K562 (cell line): ENCODE data around the gene PPP1R12C. TPM values are rescaled to one million over a fixed set of nuclear protein-coding genes. Genes with fewer than 3 reads are reported as not detected.
A peak's percentile ranks its signal among the peaks of the same experiment; 100 is the strongest.

Source experiments
- ESRRB ChIP-seq: fragments of 250-450 bp; sonication (Bioruptor Pico); IDR thresholded peaks from 2 replicates; pipeline ENCODE4 v1.5.0; 2020; ENCODE audit warnings: mild to moderate bottlenecking, moderate library complexity, borderline replicate concordance
- HMGXB4 ChIP-seq: sonication (generic); formaldehyde crosslinking; IDR thresholded peaks from 2 replicates; pipeline ENCODE4 v1.8.1; 2023; ENCODE audit warnings: mild to moderate bottlenecking, missing genetic modification reagents
- KDM2B ChIP-seq: fragments of 250-450 bp; sonication (Bioruptor Pico); IDR thresholded peaks from 2 replicates; pipeline ENCODE4 v1.8.0; 2021; ENCODE audit warnings: mild to moderate bottlenecking, moderate library complexity
- MAZ ChIP-seq, 2 experiments: fragments of 450-650 bp in 1 of 2; sonication (generic) in 1 of 2; formaldehyde crosslinking; IDR thresholded peaks in 1 of 2; conservative IDR thresholded peaks in 1 of 2; 2 replicates each; pipeline versions ENCODE4 v1.4.0 to v1.5.0; 2020; ENCODE audit warnings: mild to moderate bottlenecking in 1 of 2, missing genetic modification reagents in 1 of 2
- MYNN ChIP-seq, 2 experiments: sonication (generic); formaldehyde crosslinking in 1 of 2; IDR thresholded peaks; 2 replicates each; pipeline versions ENCODE4 v1.5.0 to v1.6.1; 2016 to 2020; ENCODE audit warnings: antibody characterized with exemption in 1 of 2, missing genetic modification reagents in 1 of 2
- NFATC3 ChIP-seq: fragments of 450-650 bp; IDR thresholded peaks from 2 replicates; pipeline ENCODE4 v1.6.1; 2017; ENCODE audit warnings: mild to moderate bottlenecking
- NFYB ChIP-seq: IDR thresholded peaks from 2 replicates; pipeline ENCODE4 v1.6.1; 2011; ENCODE audit warnings: mild to moderate bottlenecking, moderate library complexity; ENCODE audit not compliant: insufficient read length; ENCODE audit errors: extremely low read depth
- NUFIP1 ChIP-seq: fragments of 450-650 bp; IDR thresholded peaks from 2 replicates; pipeline ENCODE4 v1.6.1; 2018; ENCODE audit not compliant: partially characterized antibody
- POLR2A ChIP-seq: fragments of 450-650 bp; conservative IDR thresholded peaks from 2 replicates; pipeline ENCODE4 v1.6.1; 2016
- POLR2H ChIP-seq: IDR thresholded peaks from 2 replicates; pipeline ENCODE4 v1.6.1; 2016; ENCODE audit warnings: missing genetic modification characterization, low read depth, mild to moderate bottlenecking, control low read depth, missing compliant biosample characterization, moderate library complexity
- PRPF4 ChIP-seq: fragments of 200-400 bp; formaldehyde crosslinking; IDR thresholded peaks from one replicate; pipeline ENCODE4 v1.6.1; 2017; ENCODE audit warnings: low read length, low read depth, mild to moderate bottlenecking; ENCODE audit not compliant: insufficient read depth, poor library complexity, severe bottlenecking
- THRB ChIP-seq: fragments of 450-650 bp; formaldehyde crosslinking; conservative IDR thresholded peaks from 2 replicates; pipeline ENCODE4 v1.4.0; 2022; ENCODE audit warnings: mild to moderate bottlenecking, missing genetic modification characterization
- YBX1 ChIP-seq: fragments of 450-650 bp; IDR thresholded peaks from 2 replicates; pipeline ENCODE4 v1.7.1; 2016; ENCODE audit warnings: mild to moderate bottlenecking
- ZNF174 ChIP-seq: fragments of 250-450 bp; sonication (Bioruptor Pico); IDR thresholded peaks from 2 replicates; pipeline ENCODE4 v1.4.0; 2020; ENCODE audit warnings: mild to moderate bottlenecking
- polyA plus RNA-seq, 8 experiments: library from polyadenylated mRNA; depleted of rRNA in 4 of 8; stranded (reverse) in 5 of 8; unstranded in 3 of 8; fragments of >200 nt; fragmentation: Nextera tagmentation in 2 of 8; fragmentation: Illumina TruSeq in 1 of 8; extraction: Ambion mirVana in 2 of 8; extraction: Trizol in 1 of 8; gene quantifications; 2 replicates each; pipeline versions ENCODE4 v1.2.1 to v1.2.3, GENCODE V29; 2011 to 2014; ENCODE audit warnings: inconsistent platforms in 1 of 8, missing spikeins in 1 of 8
- total RNA-seq, 7 experiments: library from RNA; depleted of rRNA in 6 of 7; stranded (reverse); fragments of >200 nt in 6 of 7; fragmentation: Illumina TruSeq in 2 of 7; extraction: Trizol in 2 of 7; gene quantifications; 2 replicates each; pipeline versions ENCODE4 v1.2.1 to v1.2.3, GENCODE V29; 2011 to 2021; ENCODE audit warnings: low replicate concordance in 1 of 7
- TF ChIP-seq, protein P1 (sequence below): fragments of 450-650 bp; IDR thresholded peaks from 2 replicates; pipeline ENCODE4 v1.6.1; 2017; ENCODE audit warnings: antibody characterized with exemption, mild to moderate bottlenecking
- TF ChIP-seq, protein P2 (sequence below): fragments of 450-650 bp; IDR thresholded peaks from 2 replicates; pipeline ENCODE4 v1.6.1; 2018; ENCODE audit not compliant: partially characterized antibody

The PPP1R12C gene
- total and polyA plus RNA-seq, 9 of the 15 experiments (the other 6 are each of a cell fraction or from before 2014, with no cell fraction given), result 1.8 to 136 (median 33.7) TPM

- no peak for TF ChIP-seq NFYB
- TF ChIP-seq PRPF4, result no peak
- TF ChIP-seq POLR2H (tag), result no peak
- TF ChIP-seq HMGXB4 (CRISPR knock-in tag), result peak; percentile 71; the same call in 1 of the 2 replicates
- TF ChIP-seq KDM2B (CRISPR knock-in tag), result peak; percentile 87; the same call in 1 of the 2 replicates
- no peak for TF ChIP-seq ZNF174 (CRISPR knock-in tag)
- TF ChIP-seq, protein P1, sequence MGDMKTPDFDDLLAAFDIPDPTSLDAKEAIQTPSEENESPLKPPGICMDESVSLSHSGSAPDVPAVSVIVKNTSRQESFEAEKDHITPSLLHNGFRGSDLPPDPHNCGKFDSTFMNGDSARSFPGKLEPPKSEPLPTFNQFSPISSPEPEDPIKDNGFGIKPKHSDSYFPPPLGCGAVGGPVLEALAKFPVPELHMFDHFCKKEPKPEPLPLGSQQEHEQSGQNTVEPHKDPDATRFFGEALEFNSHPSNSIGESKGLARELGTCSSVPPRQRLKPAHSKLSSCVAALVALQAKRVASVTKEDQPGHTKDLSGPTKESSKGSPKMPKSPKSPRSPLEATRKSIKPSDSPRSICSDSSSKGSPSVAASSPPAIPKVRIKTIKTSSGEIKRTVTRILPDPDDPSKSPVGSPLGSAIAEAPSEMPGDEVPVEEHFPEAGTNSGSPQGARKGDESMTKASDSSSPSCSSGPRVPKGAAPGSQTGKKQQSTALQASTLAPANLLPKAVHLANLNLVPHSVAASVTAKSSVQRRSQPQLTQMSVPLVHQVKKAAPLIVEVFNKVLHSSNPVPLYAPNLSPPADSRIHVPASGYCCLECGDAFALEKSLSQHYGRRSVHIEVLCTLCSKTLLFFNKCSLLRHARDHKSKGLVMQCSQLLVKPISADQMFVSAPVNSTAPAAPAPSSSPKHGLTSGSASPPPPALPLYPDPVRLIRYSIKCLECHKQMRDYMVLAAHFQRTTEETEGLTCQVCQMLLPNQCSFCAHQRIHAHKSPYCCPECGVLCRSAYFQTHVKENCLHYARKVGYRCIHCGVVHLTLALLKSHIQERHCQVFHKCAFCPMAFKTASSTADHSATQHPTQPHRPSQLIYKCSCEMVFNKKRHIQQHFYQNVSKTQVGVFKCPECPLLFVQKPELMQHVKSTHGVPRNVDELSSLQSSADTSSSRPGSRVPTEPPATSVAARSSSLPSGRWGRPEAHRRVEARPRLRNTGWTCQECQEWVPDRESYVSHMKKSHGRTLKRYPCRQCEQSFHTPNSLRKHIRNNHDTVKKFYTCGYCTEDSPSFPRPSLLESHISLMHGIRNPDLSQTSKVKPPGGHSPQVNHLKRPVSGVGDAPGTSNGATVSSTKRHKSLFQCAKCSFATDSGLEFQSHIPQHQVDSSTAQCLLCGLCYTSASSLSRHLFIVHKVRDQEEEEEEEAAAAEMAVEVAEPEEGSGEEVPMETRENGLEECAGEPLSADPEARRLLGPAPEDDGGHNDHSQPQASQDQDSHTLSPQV, result peak; percentile 50; the same call in 1 of the 2 replicates
- TF ChIP-seq THRB (CRISPR knock-in tag), result no peak
- no peak for TF ChIP-seq ESRRB (CRISPR knock-in tag)
- TF ChIP-seq NUFIP1, result no peak
- TF ChIP-seq, protein P2, sequence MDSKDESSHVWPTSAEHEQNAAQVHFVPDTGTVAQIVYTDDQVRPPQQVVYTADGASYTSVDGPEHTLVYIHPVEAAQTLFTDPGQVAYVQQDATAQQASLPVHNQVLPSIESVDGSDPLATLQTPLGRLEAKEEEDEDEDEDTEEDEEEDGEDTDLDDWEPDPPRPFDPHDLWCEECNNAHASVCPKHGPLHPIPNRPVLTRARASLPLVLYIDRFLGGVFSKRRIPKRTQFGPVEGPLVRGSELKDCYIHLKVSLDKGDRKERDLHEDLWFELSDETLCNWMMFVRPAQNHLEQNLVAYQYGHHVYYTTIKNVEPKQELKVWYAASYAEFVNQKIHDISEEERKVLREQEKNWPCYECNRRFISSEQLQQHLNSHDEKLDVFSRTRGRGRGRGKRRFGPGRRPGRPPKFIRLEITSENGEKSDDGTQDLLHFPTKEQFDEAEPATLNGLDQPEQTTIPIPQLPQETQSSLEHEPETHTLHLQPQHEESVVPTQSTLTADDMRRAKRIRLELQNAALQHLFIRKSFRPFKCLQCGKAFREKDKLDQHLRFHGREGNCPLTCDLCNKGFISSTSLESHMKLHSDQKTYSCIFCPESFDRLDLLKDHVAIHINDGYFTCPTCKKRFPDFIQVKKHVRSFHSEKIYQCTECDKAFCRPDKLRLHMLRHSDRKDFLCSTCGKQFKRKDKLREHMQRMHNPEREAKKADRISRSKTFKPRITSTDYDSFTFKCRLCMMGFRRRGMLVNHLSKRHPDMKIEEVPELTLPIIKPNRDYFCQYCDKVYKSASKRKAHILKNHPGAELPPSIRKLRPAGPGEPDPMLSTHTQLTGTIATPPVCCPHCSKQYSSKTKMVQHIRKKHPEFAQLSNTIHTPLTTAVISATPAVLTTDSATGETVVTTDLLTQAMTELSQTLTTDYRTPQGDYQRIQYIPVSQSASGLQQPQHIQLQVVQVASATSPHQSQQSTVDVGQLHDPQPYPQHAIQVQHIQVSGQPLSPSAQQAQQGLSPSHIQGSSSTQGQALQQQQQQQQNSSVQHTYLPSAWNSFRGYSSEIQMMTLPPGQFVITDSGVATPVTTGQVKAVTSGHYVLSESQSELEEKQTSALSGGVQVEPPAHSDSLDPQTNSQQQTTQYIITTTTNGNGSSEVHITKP, result peak; percentile 35
- TF ChIP-seq MAZ (CRISPR knock-in tag; conservative IDR thresholded peaks at IDR 0.05 in 1 of 2, IDR thresholded peaks at IDR 0.05 in 1 of 2), result peak; percentile 92 to 99
- no peak for TF ChIP-seq NFATC3
- TF ChIP-seq MYNN (IDR thresholded peaks at IDR 0.05), result 0 out of 2 replicates have a peak, but pooled peaks have one; percentile 56
- TF ChIP-seq MYNN (CRISPR knock-in tag; IDR thresholded peaks at IDR 0.05), result no peak
- no peak for TF ChIP-seq POLR2A
- no peak for TF ChIP-seq YBX1
Measured at GRCh38 chr19:55160128-55160985, 42.9 kb upstream of the PPP1R12C start (continued).
